Inflammatory macrophage treated with lipopolysaccharide for 4 hours (primary cell): ENCODE measurements around the gene PRR20C.
"Not testable (repeated sequence)": the region's sequence is repeated elsewhere in the genome, so short reads cannot be mapped to it uniquely, and the experiment has no call there.

ENCODE experiments used
- DNase-seq: peaks from one replicate; pipeline ENCODE4 v3.0.0-alpha.2; 2020

The PRR20C gene

DNA sequence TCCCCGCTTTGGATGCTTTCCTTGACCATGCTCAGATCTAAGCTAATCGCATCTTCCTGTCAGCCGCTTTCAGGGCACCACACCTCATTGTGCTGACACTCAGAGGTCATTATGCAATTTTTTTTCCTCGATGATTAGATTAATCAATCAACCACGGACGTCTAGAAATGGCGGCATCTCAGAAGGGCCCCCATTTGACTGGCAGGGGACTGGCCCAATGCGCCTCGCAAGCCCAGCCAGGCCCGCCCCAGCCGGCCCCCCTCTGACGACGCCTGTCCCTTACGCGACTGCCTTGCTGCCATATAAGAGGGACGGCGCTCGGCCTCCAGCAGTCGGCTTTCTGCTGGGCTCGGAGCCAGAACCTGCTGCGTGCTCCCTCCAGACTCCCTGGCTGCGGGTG lies at the start of gene PRR20C:
Gene PRR20C (plus strand): TSS at position 301 of the 400 bp plus-strand sequence. CDS start 387 bp downstream, outside the sequence.
- not testable (repeated sequence) for DNase-seq

DNA sequence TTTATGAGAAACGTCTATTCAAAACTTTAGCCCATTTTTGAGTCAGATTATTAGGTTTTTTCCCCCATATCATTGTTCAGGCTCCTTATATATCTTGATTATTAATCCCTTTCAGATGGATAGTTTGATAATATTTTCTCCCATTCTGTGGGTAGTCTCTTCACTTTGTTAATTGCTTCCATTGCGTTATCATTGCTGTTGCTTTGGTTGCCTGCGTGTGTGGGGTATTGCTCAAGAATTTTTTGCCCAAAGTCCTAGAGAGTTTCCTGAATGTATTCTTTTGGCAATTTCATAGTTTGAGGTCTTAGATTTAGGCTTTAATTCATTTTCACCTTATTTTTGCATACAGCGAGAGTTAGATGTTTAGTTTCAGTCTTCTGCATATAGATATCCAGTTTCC lies 38.9 kb upstream of the PRR20C start:
- no peak for DNase-seq

DNA sequence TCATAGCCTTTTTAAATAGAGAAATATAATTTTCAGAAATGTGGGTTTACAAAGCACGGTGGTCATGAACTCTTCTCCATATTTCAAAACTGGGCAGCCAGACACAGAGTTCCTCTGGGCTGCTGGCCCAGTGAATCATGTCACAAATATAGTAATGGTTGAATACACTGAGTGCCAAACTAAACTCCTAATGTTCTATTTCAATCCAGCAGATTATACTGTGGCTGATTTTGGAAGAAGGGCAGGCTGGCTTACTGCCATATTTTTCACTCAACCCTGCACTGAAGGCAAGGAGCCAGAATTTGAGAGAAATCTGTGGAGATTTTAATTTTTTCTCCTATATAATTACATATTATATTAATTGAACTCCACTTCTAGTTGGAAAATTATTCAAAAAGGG lies 30.2 kb upstream of the PRR20C start:
- DNase-seq, result no peak

DNA sequence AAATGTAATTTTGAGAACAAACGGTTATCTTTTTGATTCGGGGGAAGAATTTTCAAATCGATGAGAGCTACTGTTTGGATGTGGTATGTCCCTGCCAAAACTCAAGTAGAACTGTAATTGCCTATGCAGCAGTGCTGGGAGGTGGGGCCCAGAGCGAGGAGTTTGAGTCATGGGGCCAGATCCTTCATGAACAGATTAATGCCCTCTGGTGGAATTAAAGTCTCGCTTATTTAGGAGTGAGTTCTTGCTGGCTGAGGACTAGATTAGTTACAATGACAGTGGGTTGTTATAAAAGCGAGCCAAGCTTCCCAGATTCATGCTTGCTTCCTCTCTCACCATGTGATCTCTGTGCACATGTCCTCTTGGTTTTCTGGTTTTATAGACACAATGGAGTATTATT lies 25.0 kb upstream of the PRR20C start:
- no peak for DNase-seq

DNA sequence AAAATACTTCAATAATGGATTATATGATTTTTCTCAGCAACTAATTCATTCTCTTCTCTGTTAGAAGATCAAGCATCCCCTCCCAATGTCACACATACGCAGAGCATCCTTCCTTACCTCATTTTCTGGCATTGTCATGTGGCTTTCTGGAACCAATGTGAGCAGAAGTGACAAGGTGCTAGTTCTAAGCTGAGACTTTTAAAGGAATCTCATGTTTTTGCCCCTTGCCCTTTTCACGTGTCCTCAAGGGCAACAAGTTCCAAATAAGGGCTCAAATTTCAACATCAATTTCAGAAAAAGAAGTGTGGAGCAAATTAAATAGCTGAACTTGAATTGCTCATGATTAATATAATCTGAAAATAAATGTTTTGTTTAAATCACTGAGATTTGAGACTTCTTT lies 17.8 kb upstream of the PRR20C start:
- DNase-seq, result no peak

DNA sequence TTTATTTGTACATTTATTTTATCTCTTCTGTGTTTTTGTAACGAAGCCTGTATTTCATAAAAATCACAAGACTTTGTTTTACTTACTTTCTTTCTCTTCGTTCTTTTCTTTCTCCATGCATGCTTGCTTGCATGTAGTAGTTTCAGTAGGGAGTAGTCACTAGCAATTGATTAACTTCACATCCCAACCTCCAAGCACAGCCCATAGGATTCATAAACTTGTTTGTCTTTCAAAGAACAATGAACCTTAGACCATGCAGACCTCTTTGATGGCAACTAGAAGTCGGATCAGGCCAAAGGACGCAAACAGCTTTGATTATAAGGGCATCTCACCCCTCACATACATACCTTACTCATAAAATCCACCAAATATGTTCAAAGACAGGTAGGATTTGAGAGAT lies 16.3 kb upstream of the PRR20C start:
- DNase-seq, result no peak

DNA sequence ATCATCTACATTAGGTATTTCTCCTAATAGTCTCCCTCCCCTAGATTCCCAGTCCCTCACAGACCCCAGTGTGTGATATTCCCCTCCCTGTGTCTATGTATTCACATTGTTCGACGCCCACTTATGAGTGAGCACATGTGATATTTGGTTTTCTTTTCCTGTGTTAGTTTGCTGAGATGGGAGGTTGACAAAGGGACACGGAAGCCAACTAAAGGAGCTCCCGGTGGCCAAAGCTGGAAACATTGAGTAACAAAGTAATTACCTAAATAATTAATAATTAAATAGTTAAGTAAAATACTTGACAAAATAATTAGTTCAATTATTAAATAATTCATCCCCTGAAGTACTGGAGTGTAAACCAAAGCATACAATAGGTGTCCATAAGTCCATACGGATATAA lies 14.9 kb upstream of the PRR20C start:
- no peak for DNase-seq

DNA sequence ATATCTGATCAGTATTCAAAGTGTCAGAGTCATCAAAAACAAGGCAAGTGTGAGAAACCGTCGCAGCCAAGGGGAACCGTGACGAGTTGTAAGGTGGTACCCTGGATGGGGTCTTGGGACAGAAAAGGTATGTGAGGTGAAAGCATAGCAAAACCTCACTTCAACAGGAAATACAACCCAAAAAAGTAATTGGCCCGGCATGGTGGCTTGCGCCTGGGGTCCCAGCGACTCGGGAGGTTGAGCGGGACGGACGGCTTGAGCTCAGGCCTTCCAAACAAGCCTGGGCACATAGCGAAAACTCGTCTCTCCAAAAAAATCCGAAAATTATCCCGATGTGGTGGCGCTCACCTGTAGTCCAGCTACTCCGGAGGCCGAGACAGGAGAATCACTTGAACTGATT lies 14.1 kb upstream of the PRR20C start:
- not testable (repeated sequence) for DNase-seq

DNA sequence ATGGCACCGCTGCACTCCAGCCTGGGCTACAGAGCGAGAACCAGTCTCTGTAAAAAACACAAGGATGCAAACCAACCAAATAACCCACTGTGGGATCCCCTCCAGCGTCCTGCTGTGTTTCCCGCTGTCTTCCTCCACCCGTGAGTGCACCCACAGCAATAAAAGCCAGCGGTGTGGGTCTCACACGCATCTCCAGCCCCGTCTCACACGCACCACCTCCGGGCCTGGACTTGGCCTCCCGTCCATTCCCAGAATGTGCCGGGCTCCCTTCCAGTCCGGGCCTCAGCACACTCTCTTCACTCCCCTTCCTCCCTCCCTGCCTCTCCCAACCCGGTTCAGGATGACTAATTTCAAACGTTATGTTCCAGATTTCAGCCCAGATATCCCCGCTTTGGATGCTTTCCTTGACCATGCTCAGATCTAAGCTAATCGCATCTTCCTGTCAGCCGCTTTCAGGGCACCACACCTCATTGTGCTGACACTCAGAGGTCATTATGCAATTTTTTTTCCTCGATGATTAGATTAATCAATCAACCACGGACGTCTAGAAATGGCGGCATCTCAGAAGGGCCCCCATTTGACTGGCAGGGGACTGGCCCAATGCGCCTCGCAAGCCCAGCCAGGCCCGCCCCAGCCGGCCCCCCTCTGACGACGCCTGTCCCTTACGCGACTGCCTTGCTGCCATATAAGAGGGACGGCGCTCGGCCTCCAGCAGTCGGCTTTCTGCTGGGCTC lies 13.5 kb upstream of the PRR20C start, which contains the start of gene PRR20A:
Gene PRR20A (plus strand): TSS at position 684 of the 734 bp plus-strand sequence. CDS start 387 bp downstream, outside the sequence.
- not testable (repeated sequence) for DNase-seq

DNA sequence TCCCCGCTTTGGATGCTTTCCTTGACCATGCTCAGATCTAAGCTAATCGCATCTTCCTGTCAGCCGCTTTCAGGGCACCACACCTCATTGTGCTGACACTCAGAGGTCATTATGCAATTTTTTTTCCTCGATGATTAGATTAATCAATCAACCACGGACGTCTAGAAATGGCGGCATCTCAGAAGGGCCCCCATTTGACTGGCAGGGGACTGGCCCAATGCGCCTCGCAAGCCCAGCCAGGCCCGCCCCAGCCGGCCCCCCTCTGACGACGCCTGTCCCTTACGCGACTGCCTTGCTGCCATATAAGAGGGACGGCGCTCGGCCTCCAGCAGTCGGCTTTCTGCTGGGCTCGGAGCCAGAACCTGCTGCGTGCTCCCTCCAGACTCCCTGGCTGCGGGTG lies 6.7 kb upstream of the PRR20C start, which contains the start of gene PRR20B:
Gene PRR20B (plus strand): TSS at position 301 of the 400 bp plus-strand sequence. CDS start 387 bp downstream, outside the sequence.
- DNase-seq, result not testable (repeated sequence)

DNA sequence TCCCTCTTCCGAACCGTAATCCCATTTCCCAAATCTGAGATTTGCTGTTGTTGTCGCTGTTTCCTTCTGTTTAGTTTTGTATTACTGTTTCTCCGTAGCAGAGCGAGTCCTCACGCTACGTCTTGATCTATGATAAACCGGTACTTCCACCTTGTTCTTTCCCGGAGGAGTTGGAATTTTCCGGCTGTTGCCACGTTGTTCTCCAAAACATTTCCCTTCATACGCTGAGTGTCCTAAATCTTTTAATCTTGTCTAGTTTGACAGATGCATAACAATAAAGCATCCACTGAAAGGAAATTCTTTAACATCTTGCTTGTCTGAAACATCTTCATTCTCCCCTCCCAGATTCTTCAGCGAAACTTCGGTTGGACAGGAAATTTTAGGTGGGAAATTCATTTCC lies 5.8 kb upstream of the PRR20C start:
- DNase-seq, result not testable (repeated sequence)

DNA sequence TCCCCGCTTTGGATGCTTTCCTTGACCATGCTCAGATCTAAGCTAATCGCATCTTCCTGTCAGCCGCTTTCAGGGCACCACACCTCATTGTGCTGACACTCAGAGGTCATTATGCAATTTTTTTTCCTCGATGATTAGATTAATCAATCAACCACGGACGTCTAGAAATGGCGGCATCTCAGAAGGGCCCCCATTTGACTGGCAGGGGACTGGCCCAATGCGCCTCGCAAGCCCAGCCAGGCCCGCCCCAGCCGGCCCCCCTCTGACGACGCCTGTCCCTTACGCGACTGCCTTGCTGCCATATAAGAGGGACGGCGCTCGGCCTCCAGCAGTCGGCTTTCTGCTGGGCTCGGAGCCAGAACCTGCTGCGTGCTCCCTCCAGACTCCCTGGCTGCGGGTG lies 6.5 kb downstream of the PRR20C start, which contains the start of gene PRR20D:
Gene PRR20D (plus strand): TSS at position 301 of the 400 bp plus-strand sequence. CDS start 387 bp downstream, outside the sequence.
- DNase-seq, result not testable (repeated sequence)

DNA sequence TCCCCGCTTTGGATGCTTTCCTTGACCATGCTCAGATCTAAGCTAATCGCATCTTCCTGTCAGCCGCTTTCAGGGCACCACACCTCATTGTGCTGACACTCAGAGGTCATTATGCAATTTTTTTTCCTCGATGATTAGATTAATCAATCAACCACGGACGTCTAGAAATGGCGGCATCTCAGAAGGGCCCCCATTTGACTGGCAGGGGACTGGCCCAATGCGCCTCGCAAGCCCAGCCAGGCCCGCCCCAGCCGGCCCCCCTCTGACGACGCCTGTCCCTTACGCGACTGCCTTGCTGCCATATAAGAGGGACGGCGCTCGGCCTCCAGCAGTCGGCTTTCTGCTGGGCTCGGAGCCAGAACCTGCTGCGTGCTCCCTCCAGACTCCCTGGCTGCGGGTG lies 13.0 kb downstream of the PRR20C start, which contains the start of gene PRR20E:
Gene PRR20E (plus strand): TSS at position 301 of the 400 bp plus-strand sequence. CDS start 387 bp downstream, outside the sequence.
- not testable (repeated sequence) for DNase-seq

DNA sequence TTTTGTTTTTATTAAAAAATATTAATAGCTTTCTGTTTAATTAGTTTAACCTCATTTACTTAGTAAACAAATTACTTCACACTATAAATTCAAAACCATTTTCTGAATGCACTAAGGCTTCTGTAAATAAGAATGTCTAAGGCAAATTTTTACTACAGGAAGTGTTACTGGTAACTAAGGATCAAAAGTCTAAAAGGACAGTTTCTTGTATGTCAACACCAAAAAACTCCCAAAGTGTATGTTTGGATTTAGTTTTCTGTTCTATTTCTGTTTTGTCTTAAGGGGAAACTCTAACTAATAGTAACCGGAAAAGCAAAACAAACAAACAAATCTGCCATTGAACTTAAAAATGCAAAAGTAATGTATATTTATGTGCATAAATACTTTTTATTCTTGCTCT lies 37.8 kb downstream of the PRR20C start:
- no peak for DNase-seq
